Ovary (tissue), 3 donors: ENCODE results near the gene STAT1.

Experiments
- POLR2A ChIP-seq: fragments of 450-650 bp; IDR thresholded peaks from one replicate; pipeline ENCODE4 v1.6.1; 2017; ENCODE audit warnings: antibody characterized with exemption, mild to moderate bottlenecking, moderate library complexity
- TF ChIP-seq, protein P1 (sequence below), 3 donors: fragments of 450-650 bp in 2 of 3; fragments of 200-600 bp in 1 of 3; IDR thresholded peaks; one replicate each; pipeline versions ENCODE4 v1.5.1 to v1.8.0; 2016 to 2022; ENCODE audit warnings: antibody characterized with exemption in 3 of 3, mild to moderate bottlenecking in 1 of 3
- donor health status: DM: no; HTN: no; CAD: no.

DNA sequence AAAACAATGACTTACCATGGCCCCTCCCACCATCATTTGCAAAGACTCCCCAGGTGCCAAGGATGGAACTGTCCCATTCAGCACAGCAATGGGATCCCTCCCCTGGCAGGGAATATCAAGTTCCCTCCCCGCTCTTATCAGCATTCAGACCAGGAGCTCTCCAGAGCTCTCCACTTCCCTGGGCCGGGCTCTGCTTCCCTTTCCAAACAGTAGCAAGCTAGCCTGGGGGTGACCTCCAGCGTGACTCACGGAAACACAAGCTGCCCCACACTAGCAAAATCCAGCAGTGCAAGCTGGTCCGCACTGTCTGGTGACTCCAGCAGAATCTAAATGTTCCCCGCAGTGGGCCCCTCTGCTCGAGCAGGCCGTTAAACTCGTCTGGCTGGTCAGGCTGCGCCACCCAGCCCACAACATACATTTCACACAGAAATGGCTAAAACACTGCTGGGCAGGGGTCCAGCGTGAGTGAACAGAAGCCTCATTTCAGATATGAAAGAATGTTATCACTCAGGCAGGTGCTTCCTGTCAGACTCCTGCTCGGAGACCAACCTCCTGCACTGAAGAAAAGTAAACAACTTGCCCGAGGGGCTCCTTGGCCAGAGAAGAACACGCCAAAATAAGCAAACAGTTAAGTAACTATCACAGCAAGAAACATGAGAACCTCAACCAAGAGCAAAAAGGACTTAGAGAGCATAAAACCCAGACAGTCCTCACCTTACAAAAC lies 33.9 kb downstream of the STAT1 start:
- TF ChIP-seq, protein P1, sequence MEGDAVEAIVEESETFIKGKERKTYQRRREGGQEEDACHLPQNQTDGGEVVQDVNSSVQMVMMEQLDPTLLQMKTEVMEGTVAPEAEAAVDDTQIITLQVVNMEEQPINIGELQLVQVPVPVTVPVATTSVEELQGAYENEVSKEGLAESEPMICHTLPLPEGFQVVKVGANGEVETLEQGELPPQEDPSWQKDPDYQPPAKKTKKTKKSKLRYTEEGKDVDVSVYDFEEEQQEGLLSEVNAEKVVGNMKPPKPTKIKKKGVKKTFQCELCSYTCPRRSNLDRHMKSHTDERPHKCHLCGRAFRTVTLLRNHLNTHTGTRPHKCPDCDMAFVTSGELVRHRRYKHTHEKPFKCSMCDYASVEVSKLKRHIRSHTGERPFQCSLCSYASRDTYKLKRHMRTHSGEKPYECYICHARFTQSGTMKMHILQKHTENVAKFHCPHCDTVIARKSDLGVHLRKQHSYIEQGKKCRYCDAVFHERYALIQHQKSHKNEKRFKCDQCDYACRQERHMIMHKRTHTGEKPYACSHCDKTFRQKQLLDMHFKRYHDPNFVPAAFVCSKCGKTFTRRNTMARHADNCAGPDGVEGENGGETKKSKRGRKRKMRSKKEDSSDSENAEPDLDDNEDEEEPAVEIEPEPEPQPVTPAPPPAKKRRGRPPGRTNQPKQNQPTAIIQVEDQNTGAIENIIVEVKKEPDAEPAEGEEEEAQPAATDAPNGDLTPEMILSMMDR (IDR thresholded peaks at IDR 0.05), result no peak
- TF ChIP-seq POLR2A, result no peak
